Endodermal cell (in vitro differentiated cells): Measurements from ENCODE around the gene GPR161. TPM values are rescaled to one million over a fixed set of nuclear protein-coding genes. Genes with fewer than 3 reads are reported as not detected.

Source experiments
- DNase-seq: peaks from one replicate; pipeline ENCODE4 v3.0.0-alpha.2; 2017
- H3K27ac ChIP-seq: 2 replicates; pipeline ENCODE4 v1.5.1; 2013; ENCODE audit warnings: mild to moderate bottlenecking, low read depth, low read length, moderate library complexity
- H3K27me3 ChIP-seq: 2 replicates; pipeline ENCODE4 v1.6.1; 2013; ENCODE audit warnings: mild to moderate bottlenecking, low read length, moderate library complexity; ENCODE audit not compliant: insufficient read depth, control insufficient read depth, poor library complexity, severe bottlenecking
- H3K36me3 ChIP-seq: 2 replicates; pipeline ENCODE4 v1.7.0; 2013; ENCODE audit warnings: mild to moderate bottlenecking, low read length, moderate library complexity; ENCODE audit not compliant: control insufficient read depth, insufficient read depth
- H3K4me1 ChIP-seq: one replicate; pipeline ENCODE4 v1.7.0; 2013; ENCODE audit warnings: low read length; ENCODE audit not compliant: control insufficient read depth, insufficient read depth
- H3K4me3 ChIP-seq: 2 replicates; pipeline ENCODE4 v1.5.1; 2013; ENCODE audit warnings: mild to moderate bottlenecking, low read length, moderate library complexity
- H3K9ac ChIP-seq: 2 replicates; pipeline ENCODE4 v1.6.1; 2013; ENCODE audit warnings: mild to moderate bottlenecking, low read length, moderate library complexity; ENCODE audit not compliant: poor library complexity, severe bottlenecking; ENCODE audit errors: extremely low read depth
- H3K9me3 ChIP-seq: 2 replicates; pipeline ENCODE4 v1.6.1; 2013; ENCODE audit warnings: mild to moderate bottlenecking, low read length, moderate library complexity; ENCODE audit not compliant: control insufficient read depth
- H3K27ac Mint-ChIP-seq: 2 replicates; pipeline ENCODE4 v1.8.0; 2020; ENCODE audit warnings: mixed read lengths
- H3K27me3 Mint-ChIP-seq: 2 replicates; pipeline ENCODE4 v1.8.0; 2021; ENCODE audit warnings: mild to moderate bottlenecking, mixed read lengths; ENCODE audit not compliant: insufficient read depth
- H3K36me3 Mint-ChIP-seq: 2 replicates; pipeline ENCODE4 v1.8.0; 2020; ENCODE audit warnings: low read depth, mixed read lengths
- H3K4me1 Mint-ChIP-seq: 2 replicates; pipeline ENCODE4 v1.8.0; 2020; ENCODE audit warnings: mixed read lengths
- H3K4me3 Mint-ChIP-seq: 2 replicates; pipeline ENCODE4 v1.8.0; 2020; ENCODE audit warnings: mild to moderate bottlenecking, moderate library complexity, mixed read lengths
- H3K9me3 Mint-ChIP-seq: 2 replicates; pipeline ENCODE4 v1.8.0; 2020; ENCODE audit warnings: mild to moderate bottlenecking, mixed read lengths
- CTCF ChIP-seq: fragments of 200-600 bp; sonication (generic); conservative IDR thresholded peaks from 2 replicates; pipeline ENCODE4 v1.5.0; 2021; ENCODE audit warnings: antibody characterized with exemption, mild to moderate bottlenecking
- WGBS, 2 experiments: methylation state at CpG; one replicate each; pipeline versions ENCODE4 v1.1.5 to v1.1.7; 2013; ENCODE audit warnings: missing lambda C conversion rate in 2 of 2, mixed read lengths in 1 of 2; ENCODE audit not compliant: insufficient coverage in 1 of 2, insufficient read length in 1 of 2; 5-methylcytosine and 5-hydroxymethylcytosine counted together
- total RNA-seq, 2 donors: library from RNA; stranded (reverse); fragmentation: NEBNext Ultra II Directional in 1 of 2; extraction: Animal tissue kit (Norgen Biotek cat#: 25700) in 1 of 2; gene quantifications; 2 replicates in 1 of 2; 3 replicates in 1 of 2; pipeline ENCODE4 v1.2.1, GENCODE V29; 2021

GPR161 gene
- total RNA-seq, 2 donors from 2014 or later, result 24.0 to 26.6 TPM

- no peak for DNase-seq
- H3K27me3 Mint-ChIP-seq, result no peaks in the 10 kb centered on the region
- no peaks in the 10 kb centered on the region for H3K4me1 Mint-ChIP-seq
- H3K27ac Mint-ChIP-seq, result no peak overlapping the region
- 93 to 97% methylated on average over 4 to 7 of the region's 7 CpGs for WGBS, 2 experiments
- H3K9ac ChIP-seq, result no peak overlapping the region
- H3K36me3 ChIP-seq, result peaks cover 78% of the 10 kb centered on the region
- TF ChIP-seq CTCF, result no peak
- H3K36me3 Mint-ChIP-seq, result peaks cover 56% of the 10 kb centered on the region
- no peak overlapping the region for H3K27ac ChIP-seq
- no peaks in the 10 kb centered on the region for H3K4me1 ChIP-seq
- H3K4me3 Mint-ChIP-seq, result no peak overlapping the region
- no peak overlapping the region for H3K4me3 ChIP-seq
- H3K27me3 ChIP-seq, result no peaks in the 10 kb centered on the region
- H3K9me3 ChIP-seq, result no peaks in the 10 kb centered on the region
- H3K9me3 Mint-ChIP-seq, result no peaks in the 10 kb centered on the region
Measured at GRCh38 chr1:168100315-168101002, 36.3 kb downstream of the GPR161 start.

GRCh38 chr1:168099337-168099801, 37.4 kb downstream of the GPR161 start:
- H3K27ac ChIP-seq, result no peak overlapping the region
- 95 to 96% methylated on average over 6 of the region's 7 CpGs for WGBS, 2 experiments
- no peak for DNase-seq
- H3K4me1 ChIP-seq, result no peaks in the 10 kb centered on the region
- no peaks in the 10 kb centered on the region for H3K27me3 Mint-ChIP-seq
- no peak overlapping the region for H3K27ac Mint-ChIP-seq
- peaks cover 60% of the 10 kb centered on the region for H3K36me3 Mint-ChIP-seq
- no peak for TF ChIP-seq CTCF
- H3K4me3 ChIP-seq, result no peak overlapping the region
- no peak overlapping the region for H3K9ac ChIP-seq
- no peaks in the 10 kb centered on the region for H3K27me3 ChIP-seq
- H3K4me3 Mint-ChIP-seq, result no peak overlapping the region
- H3K36me3 ChIP-seq, result peaks cover 84% of the 10 kb centered on the region
- H3K9me3 ChIP-seq, result no peaks in the 10 kb centered on the region
- no peaks in the 10 kb centered on the region for H3K4me1 Mint-ChIP-seq
- no peaks in the 10 kb centered on the region for H3K9me3 Mint-ChIP-seq

- Histone ChIP-seq H3K9ac (no peak overlapping the region), H3K36me3 (peaks cover 85% of the 10 kb centered on the region), H3K4me3 (no peak overlapping the region), H3K27ac (no peak overlapping the region), H3K4me1 (peaks cover 3% of the 10 kb centered on the region), H3K27me3 (no peaks in the 10 kb centered on the region), H3K9me3 (no peaks in the 10 kb centered on the region)
- Mint-ChIP-seq H3K27ac (no peak overlapping the region), H3K4me3 (no peak overlapping the region), H3K9me3 (no peaks in the 10 kb centered on the region), H3K36me3 (peaks cover 54% of the 10 kb centered on the region), H3K27me3 (no peaks in the 10 kb centered on the region), H3K4me1 (no peaks in the 10 kb centered on the region)
- no peak for TF ChIP-seq CTCF
- no peak for DNase-seq
- 90 to 96% methylated on average over 8 to 15 of the region's 15 CpGs for WGBS, 2 experiments
Measured at GRCh38 chr1:168098534-168099320, 38.0 kb downstream of the GPR161 start.
